Measurements from ENCODE around the gene ZBTB45. TPM values are rescaled to one million over a fixed set of nuclear protein-coding genes. Genes with fewer than 3 reads are reported as not detected.

ZBTB45 gene
- total RNA-seq, 1 donor from 2014 or later: 6.9 TPM

GRCh38 chr19:58555369-58555885 lies 35.8 kb upstream of the ZBTB45 start:
- DNase-seq (ENCODE audit: low spot score in 2 of 2): no peak
- FAIRE-seq: no peak

- DNase-seq (ENCODE audit: low spot score in 2 of 2) (peak; percentile 94 to 99), FAIRE-seq (no peak)
Observed at GRCh38 chr19:58554494-58555368, 35.1 kb upstream of the ZBTB45 start, which contains the start of gene CHMP2A. Gene CHMP2A (minus strand): TSS chr19:58555105. CDS start chr19:58554212, 893 bp downstream.

- DNase-seq (ENCODE audit: low spot score in 2 of 2) (no peak), FAIRE-seq (no peak)
Observed at GRCh38 chr19:58553799-58554493, 34.3 kb upstream of the ZBTB45 start.

GRCh38 chr19:58552655-58553054 lies 33.0 kb upstream of the ZBTB45 start:
- FAIRE-seq (no peak), DNase-seq (ENCODE audit: low spot score in 2 of 2) (no peak)

- FAIRE-seq (no peak), DNase-seq (ENCODE audit: low spot score in 2 of 2) (no peak)
Observed at GRCh38 chr19:58551577-58552471, 32.2 kb upstream of the ZBTB45 start.

- FAIRE-seq (no peak), DNase-seq (ENCODE audit: low spot score in 2 of 2) (no peak)
Observed at GRCh38 chr19:58551123-58551497, 31.5 kb upstream of the ZBTB45 start.

GRCh38 chr19:58550362-58551122 lies 30.9 kb upstream of the ZBTB45 start:
- no peak for FAIRE-seq
- no peak for DNase-seq (ENCODE audit: low spot score in 2 of 2)

GRCh38 chr19:58549664-58550361 lies 30.2 kb upstream of the ZBTB45 start:
- DNase-seq (ENCODE audit: low spot score in 2 of 2) (no peak), FAIRE-seq (no peak)

- no peak for FAIRE-seq
- DNase-seq (ENCODE audit: low spot score in 2 of 2): no peak
Observed at GRCh38 chr19:58548859-58549663, 29.5 kb upstream of the ZBTB45 start.

- DNase-seq (ENCODE audit: low spot score in 2 of 2): no peak
- no peak for FAIRE-seq
Observed at GRCh38 chr19:58547323-58548312, 28.0 kb upstream of the ZBTB45 start.

GRCh38 chr19:58546019-58546530 lies 26.5 kb upstream of the ZBTB45 start:
- DNase-seq (ENCODE audit: low spot score in 2 of 2): no peak
- FAIRE-seq: no peak

- DNase-seq (ENCODE audit: low spot score in 2 of 2): no peak
- FAIRE-seq: no peak
Observed at GRCh38 chr19:58545286-58546018, 25.8 kb upstream of the ZBTB45 start.

- FAIRE-seq: no peak
- DNase-seq (ENCODE audit: low spot score in 2 of 2): peak; percentile 93 to 95
Observed at GRCh38 chr19:58544591-58545285, 25.1 kb upstream of the ZBTB45 start.

GRCh38 chr19:58543826-58544590 lies 24.4 kb upstream of the ZBTB45 start, which contains the start of gene TRIM28:
Gene TRIM28 (plus strand): TSS chr19:58544064. CDS start chr19:58544758, 694 bp downstream.
- FAIRE-seq (no peak), DNase-seq (ENCODE audit: low spot score in 2 of 2) (peak; percentile 100)
